Activated T-helper 1 cell treated with anti-CD3 and anti-CD28 coated beads, Interleukin-2, amount 50 U/mL, for 16 hours (primary cell): ENCODE results near the gene NFKBIA.
"Not testable (repeated sequence)": the region's sequence is repeated elsewhere in the genome, so short reads cannot be mapped to it uniquely, and the experiment has no call there.

ENCODE experiments used
- DNase-seq, 2 donors: peaks; one replicate each; pipeline ENCODE4 v3.0.0-alpha.2; 2020; ENCODE audit warnings: low read depth in 1 of 2, low spot score in 1 of 2

Gene NFKBIA

DNA sequence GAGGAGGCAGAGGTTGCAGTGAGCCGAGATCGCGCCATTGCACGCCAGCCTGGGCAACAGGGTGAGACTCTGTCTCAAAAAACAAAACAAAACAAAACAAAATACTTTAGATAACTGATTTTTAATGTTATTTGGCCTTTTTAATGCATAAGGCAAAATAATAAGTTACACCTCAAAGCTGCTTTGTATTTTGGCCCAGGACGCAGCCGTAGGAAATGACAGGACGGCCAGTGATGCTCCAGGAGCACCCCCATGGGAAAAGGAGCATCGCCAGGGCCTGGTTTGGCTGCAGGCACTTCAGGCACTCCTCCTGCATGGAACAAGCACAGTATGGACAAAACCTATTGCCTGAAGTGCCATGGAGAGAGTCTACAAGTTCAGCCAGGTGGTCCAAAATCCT, 3.5 kb upstream of the NFKBIA start:
- DNase-seq, result no peak

- DNase-seq, result no peak
Observed at GRCh38 chr14:35407306-35407630, 2.7 kb upstream of the NFKBIA start.

DNA sequence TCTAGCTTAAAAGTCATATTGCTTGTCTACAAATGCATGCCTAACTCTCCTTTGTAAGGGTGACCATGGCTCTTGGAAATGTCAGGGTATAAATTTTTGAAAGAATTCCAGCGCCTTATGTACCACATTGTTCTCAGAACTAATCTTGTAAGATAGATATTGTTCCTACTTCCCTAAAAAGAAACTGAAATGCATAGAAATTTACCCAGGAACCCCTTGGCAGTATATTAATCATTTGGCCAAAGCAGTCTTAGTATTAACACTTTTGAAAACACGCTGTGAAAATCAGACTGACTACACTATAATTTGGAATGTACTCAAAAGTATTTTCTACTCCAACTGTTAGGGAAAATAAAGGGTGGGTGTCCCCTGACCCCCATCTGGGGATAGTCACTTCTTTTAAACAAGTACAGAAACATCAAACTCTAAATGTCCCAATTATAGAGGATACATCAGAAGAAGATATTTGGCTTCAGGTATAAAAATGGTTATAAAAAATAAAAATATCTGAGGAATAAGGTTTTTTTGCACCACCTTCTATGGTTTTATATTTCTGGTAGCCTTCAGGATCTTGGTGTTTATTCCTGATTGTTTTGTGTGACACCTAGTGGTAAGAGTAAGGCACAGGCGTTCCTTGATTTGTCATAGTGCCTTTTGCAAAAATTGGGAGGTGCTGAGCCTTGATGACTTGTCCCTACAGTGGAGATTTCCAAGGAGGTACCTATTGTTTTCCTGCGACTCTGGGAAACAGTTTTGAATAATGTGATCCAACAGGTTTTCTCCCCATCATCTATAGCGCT, 2.2 kb upstream of the NFKBIA start:
- no peak for DNase-seq

GRCh38 chr14:35406090-35406489, 1.5 kb upstream of the NFKBIA start:
- DNase-seq, result no peak

DNA sequence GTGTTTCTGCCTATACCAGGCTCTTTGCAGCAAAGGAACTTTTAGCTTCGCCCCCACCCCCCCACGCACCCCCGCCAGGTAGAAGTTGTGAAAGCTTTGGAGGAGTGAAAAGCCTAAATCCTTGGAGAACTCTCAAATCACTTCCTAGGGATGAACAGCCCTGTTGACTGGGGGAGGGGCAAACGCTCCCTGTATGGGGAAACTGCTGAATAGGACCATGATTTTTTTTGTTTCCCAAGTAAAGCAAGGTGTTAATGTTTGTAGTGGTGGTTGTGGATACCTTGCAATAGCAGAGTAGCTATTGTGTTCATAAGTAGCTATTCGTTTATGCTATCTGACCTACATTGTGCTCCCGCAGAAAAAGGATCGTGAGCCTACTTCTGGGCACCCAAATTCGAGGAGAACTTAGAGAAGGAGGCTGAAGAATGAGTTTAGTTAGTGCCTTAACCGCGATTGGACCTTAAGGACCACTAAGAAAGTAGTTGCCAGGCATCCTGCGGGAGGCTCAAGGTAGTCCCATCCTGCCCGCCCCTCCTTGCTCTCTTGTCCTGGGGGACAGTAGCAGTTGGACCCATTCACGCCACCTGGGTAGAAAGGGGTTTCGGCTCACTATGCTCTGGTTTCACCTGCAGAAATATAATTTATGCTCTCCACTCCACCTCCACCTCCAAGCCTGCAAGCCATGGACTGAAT, 901 bp upstream of the NFKBIA start:
- DNase-seq, result no peak

DNA sequence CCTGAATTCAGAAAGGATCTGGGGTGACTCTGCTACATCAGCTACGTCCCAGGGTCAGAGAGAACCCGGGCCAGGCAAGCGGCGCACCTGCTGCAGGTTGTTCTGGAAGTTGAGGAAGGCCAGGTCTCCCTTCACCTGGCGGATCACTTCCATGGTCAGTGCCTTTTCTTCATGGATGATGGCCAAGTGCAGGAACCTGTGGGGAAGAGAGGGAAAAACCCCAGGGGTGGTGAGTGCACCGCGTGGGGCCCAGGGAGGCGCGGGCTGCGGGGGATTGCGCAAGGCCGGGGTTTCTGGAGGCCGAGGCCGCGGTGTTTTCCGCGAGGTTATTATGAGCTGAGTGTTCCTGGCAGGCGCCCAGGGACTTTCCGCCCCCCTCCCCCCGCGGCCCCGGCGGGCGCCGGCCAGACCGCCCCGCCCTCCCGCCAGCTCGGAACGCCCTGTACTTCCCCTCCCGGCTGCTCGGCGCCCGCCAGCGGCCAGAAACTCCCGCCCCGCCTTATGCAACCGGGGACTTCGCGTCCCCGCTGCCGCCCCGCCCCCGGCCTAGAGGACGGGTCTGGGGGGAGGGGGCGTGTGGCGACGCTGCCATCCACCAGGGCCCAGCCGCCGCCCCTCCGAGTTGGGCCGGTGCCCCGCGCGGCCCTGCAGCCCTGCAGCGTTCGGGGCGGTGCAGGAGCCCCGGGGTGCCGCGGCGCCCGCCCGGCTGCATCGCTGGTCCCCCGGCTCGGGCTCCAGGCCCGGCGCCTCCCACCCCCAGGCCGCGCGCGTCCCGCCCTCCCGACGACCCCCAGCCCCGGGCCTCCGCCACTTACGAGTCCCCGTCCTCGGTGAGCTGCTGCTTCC, 723 bp downstream of the NFKBIA start:
- DNase-seq, result peak; percentile 95 to 96

DNA sequence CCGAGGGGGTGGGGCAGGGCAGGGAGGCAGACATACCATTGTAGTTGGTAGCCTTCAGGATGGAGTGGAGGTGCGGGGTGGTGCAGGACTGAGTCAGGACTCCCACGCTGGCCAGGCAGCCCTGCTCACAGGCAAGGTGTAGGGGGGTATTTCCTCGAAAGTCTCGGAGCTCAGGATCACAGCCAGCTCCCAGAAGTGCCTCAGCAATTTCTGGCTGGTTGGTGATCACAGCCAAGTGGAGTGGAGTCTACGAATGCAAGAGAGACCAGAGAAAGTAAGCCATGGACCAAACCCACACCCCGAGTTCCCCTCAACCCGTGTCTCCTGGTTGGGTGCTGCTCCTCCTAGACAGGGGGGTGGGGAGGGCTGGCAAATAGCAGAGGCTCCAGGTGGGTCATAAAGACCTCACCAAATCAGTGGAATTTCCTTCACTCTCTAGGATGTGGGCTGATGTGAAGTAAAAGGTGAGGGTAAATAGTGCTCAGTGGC, 1.4 kb downstream of the NFKBIA start:
- DNase-seq, result peak in 1 of 2 donors; percentile 30

GRCh38 chr14:35402323-35403113, 2.0 kb downstream of the NFKBIA start:
- no peak for DNase-seq

DNA sequence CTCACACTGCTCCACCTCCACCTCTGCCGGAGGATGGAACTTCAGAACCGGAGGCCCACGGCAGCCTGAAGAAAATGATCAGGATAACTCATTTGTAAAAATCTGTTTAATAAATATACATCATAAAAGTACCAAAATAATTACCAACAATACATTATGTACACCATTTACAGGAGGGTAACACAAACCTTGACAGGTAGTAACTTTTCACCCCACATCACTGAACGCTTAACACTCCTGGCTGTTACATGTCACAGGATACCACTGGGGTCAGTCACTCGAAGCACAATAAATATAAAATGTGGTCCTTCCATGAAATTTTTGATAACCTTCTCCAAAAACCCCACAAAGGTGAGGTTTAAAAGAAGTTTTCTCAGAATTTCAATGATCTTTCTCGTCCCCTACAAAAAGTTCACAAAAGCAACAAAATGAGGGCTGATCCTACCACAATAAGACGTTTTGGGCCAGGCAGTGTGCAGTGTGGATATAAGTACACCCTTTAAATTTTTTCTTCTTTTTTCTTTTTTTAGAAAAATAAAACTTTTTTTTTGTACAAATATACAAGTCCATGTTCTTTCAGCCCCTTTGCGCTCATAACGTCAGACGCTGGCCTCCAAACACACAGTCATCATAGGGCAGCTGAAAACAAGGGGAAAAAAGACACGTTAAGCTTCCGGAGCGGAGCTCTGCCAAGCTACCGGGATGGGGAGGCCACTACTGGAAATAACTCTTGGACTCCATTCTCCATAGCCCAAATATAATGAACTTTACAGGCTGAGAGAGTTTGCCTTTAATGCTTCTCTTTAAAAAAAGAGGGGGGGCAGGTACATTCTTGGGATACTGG, 2.9 kb downstream of the NFKBIA start:
- DNase-seq, result no peak

- no peak for DNase-seq
Observed at GRCh38 chr14:35400648-35401421, 3.7 kb downstream of the NFKBIA start.

DNA sequence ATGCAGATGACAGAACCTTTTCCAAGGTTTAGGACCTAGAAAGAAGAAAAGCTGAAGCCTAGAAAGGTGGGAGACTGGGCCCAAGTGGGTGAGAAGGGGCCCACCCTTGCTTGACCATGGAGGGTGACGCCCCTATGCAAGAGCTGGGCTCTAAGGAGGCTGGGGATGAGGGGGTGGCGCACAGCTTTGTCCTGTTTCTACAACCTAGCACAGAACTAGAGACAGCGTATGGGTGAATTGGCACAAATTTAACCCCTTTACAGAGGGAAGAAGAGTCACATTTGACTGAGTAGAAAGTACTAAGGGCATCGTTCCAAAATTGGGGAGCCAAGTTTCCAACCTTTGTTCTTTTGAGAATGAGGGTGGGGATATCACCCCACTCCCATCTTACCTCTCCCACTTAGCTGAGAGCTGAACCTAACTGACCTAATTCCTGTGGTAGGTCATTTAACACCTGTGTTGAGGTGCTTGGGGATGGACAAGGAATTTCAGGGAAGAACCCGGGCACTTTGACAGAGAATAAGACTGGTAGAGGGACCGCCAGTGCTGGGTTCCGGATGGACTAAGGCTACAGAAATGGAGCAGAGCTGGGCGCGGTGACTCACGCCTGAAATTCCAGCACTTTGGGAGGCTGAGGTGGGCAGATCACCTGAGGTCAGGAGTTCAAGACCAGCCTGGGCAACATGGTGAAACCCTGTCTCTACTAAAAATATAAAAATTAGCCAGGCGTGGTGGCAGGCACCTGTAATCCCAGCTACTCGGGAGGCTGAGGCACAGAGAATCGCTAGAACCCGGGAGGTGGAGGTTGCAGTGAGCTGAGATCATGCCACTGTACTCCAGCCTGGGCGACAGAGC, 5.2 kb downstream of the NFKBIA start:
- no peak for DNase-seq

GRCh38 chr14:35398071-35398584, 6.4 kb downstream of the NFKBIA start:
- DNase-seq, result no peak

DNA sequence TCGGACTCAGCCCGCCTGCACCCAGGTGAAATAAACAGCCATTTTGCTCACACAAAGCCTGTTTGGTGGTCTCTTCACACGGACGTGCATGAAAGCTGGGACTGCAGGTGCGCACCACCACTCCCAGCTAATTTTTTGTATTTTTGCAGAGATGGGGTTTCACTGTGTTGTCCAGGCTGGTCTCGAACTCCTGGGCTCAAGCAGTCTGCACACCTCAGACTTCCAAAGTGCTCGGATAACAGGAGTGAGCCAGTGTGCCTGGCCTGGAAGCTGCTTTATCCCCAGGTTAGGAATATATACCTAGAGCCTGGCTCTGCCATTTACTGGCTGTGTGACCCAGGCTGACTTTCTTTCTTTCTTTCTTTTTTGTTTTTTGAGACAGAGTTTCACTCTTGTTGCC, 7.9 kb downstream of the NFKBIA start:
- not testable (repeated sequence) for DNase-seq

- no peak for DNase-seq
Observed at GRCh38 chr14:35395283-35395682, 9.3 kb downstream of the NFKBIA start.

GRCh38 chr14:35394326-35395013, 10.1 kb downstream of the NFKBIA start:
- DNase-seq, result no peak

DNA sequence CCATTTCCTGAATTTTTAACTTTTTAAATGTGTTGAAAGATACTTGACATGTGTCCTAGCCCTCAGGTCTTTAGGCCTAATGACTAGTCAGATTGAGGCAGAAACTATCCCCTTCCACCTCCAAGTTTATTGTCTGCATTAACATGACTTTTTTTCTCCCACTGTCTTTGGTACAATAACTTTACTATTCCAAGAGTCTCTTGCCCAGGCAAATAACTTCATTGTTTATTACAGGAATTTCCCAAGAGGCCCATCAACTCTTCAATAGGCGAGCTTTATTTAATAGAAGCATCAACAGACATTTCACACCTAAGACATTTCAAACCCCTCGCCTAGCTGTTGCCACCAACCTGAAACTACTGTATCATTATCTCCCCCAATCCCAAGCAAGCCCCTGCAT, 10.7 kb downstream of the NFKBIA start:
- DNase-seq, result no peak

GRCh38 chr14:35392103-35392502, 12.4 kb downstream of the NFKBIA start:
- DNase-seq, result no peak

GRCh38 chr14:35391388-35391710, 13.2 kb downstream of the NFKBIA start:
- DNase-seq, result no peak
